HepG2 (cell line): ENCODE measurements around the gene GALP. TPM values are rescaled to one million over a fixed set of nuclear protein-coding genes. Genes with fewer than 3 reads are reported as not detected.

Experiments
- ATAC-seq: fragments of 200-7000 bp; cut with Tn5 transposase; 3 replicates; pipeline ENCODE4 v1.9.1; 2020; ENCODE audit warnings: mild to moderate bottlenecking, moderate library complexity
- BruUV-seq: library from RNA; stranded (reverse); fragments of 400-500 nt; replicated peaks from 2 replicates; lab custom pipeline; 2021; lab: Mats Ljungman, UMichigan
- CTCF ChIA-PET: fragments of 300-600 bp; formaldehyde crosslinking; extraction: SDS; loops from one replicate; lab custom pipeline; 2021; ENCODE audit warnings: low total read pairs, inconsistent platforms, low intra/inter-chr PET ratio; lab: Yijun Ruan, JAX
- POLR2A ChIA-PET: fragments of 350-600 bp; sonication (Branson Sonifier 250); formaldehyde crosslinking; loops from one replicate; lab custom pipeline; 2020; ENCODE audit warnings: antibody characterized with exemption, inconsistent platforms; lab: Yijun Ruan, JAX
- DNase-seq: peaks from one replicate; pipeline ENCODE4 v3.0.0-alpha.2; 2015; ENCODE audit warnings: low spot score
- FAIRE-seq: peaks from 3 replicates; lab custom pipeline; 2011; peaks lifted over from hg19 to GRCh38; lab: Jason Lieb, UNC
- H2AFZ ChIP-seq: one replicate; pipeline ENCODE4 v1.6.1; 2011; ENCODE audit warnings: low read length, inconsistent platforms
- H3K27ac ChIP-seq: fragments of 300-600 bp; 3 replicates; pipeline ENCODE4 v1.8.0; 2011; ENCODE audit warnings: mixed run types, mild to moderate bottlenecking, mixed read lengths, low read length, inconsistent platforms; ENCODE audit not compliant: insufficient read depth; ENCODE audit errors: extremely low read length
- H3K27me3 ChIP-seq, 2 experiments: fragments of 200-600 bp in 1 of 2; 2 replicates in 1 of 2; 3 replicates in 1 of 2; pipeline versions ENCODE4 v1.6.0 to v1.8.0; 2011; ENCODE audit warnings: low read length in 2 of 2, mild to moderate bottlenecking in 2 of 2, moderate library complexity in 2 of 2, inconsistent platforms in 1 of 2; ENCODE audit not compliant: insufficient read depth in 2 of 2, control insufficient read depth in 1 of 2
- H3K36me3 ChIP-seq, 2 experiments: fragments of 200-600 bp in 1 of 2; replicated peaks in 1 of 2; 2 replicates in 1 of 2; 3 replicates in 1 of 2; pipeline versions ENCODE4 v1.5.1 to v1.8.0; 2011; ENCODE audit warnings: low read length in 2 of 2, inconsistent platforms in 1 of 2; ENCODE audit not compliant: insufficient read depth in 2 of 2, control insufficient read depth in 1 of 2
- H3K4me1 ChIP-seq: 2 replicates; pipeline ENCODE4 v1.5.1; 2012; ENCODE audit warnings: low read length, inconsistent platforms; ENCODE audit not compliant: insufficient read depth
- H3K4me2 ChIP-seq: 2 replicates; pipeline ENCODE4 v1.6.0; 2011; ENCODE audit warnings: low read depth, low read length, inconsistent platforms
- H3K4me3 ChIP-seq, 3 experiments: fragments of 200-600 bp in 1 of 3; sonication (generic), shearing (Covaris generic) in 1 of 3; replicated peaks in 1 of 3; 2 replicates each; pipeline ENCODE4 v1.5.1; 2011 to 2016; ENCODE audit warnings: low read length in 3 of 3, inconsistent platforms in 2 of 3, low read depth in 2 of 3, mild to moderate bottlenecking in 2 of 3, control low read depth in 1 of 3, mixed read lengths in 1 of 3; ENCODE audit not compliant: insufficient read depth in 1 of 3
- H3K79me2 ChIP-seq: one replicate; pipeline ENCODE4 v1.6.1; 2011; ENCODE audit warnings: low read length, inconsistent platforms; ENCODE audit not compliant: insufficient read depth
- H3K9ac ChIP-seq: 2 replicates; pipeline ENCODE4 v1.6.0; 2011; ENCODE audit warnings: mild to moderate bottlenecking, low read depth, low read length, inconsistent platforms; ENCODE audit not compliant: insufficient read depth
- H3K9me3 ChIP-seq: 2 replicates; pipeline ENCODE4 v1.5.1; 2012; ENCODE audit warnings: mild to moderate bottlenecking, low read length
- H4K20me1 ChIP-seq: 2 replicates; pipeline ENCODE4 v1.6.0; 2011; ENCODE audit warnings: inconsistent platforms, mild to moderate bottlenecking, low read length, moderate library complexity; ENCODE audit not compliant: insufficient read depth
- FOXA1 ChIP-seq, 2 experiments: fragments of 450-650 bp in 1 of 2; sonication (generic) in 1 of 2; formaldehyde crosslinking in 1 of 2; IDR thresholded peaks; 2 replicates each; pipeline versions ENCODE4 v1.4.0 to v1.6.1; 2016 to 2020; ENCODE audit warnings: missing genetic modification reagents in 1 of 2
- IKZF4 ChIP-seq: sonication (generic); formaldehyde crosslinking; IDR thresholded peaks from 2 replicates; pipeline ENCODE4 v1.5.1; 2020; ENCODE audit warnings: borderline replicate concordance, mild to moderate bottlenecking, low read depth, missing genetic modification reagents; ENCODE audit errors: not compliant biosample characterization
- JARID2 ChIP-seq: sonication (generic); formaldehyde crosslinking; IDR thresholded peaks from 2 replicates; pipeline ENCODE4 v1.8.1; 2023; ENCODE audit warnings: missing genetic modification reagents, inconsistent platforms; ENCODE audit not compliant: insufficient replicate concordance
- MNT ChIP-seq: fragments of 450-650 bp; IDR thresholded peaks from 2 replicates; pipeline ENCODE4 v1.6.1; 2016
- TGIF2 ChIP-seq: IDR thresholded peaks from 2 replicates; pipeline ENCODE4 v1.6.1; 2016; ENCODE audit warnings: control low read depth, missing compliant biosample characterization
- ZBTB3 ChIP-seq: sonication (generic); formaldehyde crosslinking; IDR thresholded peaks from 2 replicates; pipeline ENCODE4 v1.4.0; 2020; ENCODE audit warnings: low read depth, mild to moderate bottlenecking, moderate library complexity, missing genetic modification reagents, borderline replicate concordance
- ZMYM3 ChIP-seq: sonication (generic); formaldehyde crosslinking; IDR thresholded peaks from 2 replicates; pipeline ENCODE4 v1.5.1; 2020; ENCODE audit warnings: mild to moderate bottlenecking, missing genetic modification reagents
- ZNF354B ChIP-seq: sonication (generic); formaldehyde crosslinking; IDR thresholded peaks from 2 replicates; pipeline ENCODE4 v1.8.0; 2022; ENCODE audit warnings: mild to moderate bottlenecking, missing genetic modification reagents
- ZNF567 ChIP-seq: sonication (generic); formaldehyde crosslinking; IDR thresholded peaks from 2 replicates; pipeline ENCODE4 v1.8.1; 2023; ENCODE audit warnings: mild to moderate bottlenecking, missing genetic modification reagents, borderline replicate concordance
- WGBS: methylation state at CpG from one replicate; pipeline ENCODE4 v1.1.6; 2017; ENCODE audit warnings: low lambda C conversion rate; 5-methylcytosine and 5-hydroxymethylcytosine counted together
- in situ Hi-C: cut with HindIII; loops from 2 replicates; pipeline ENCODE4 v1.10.0; 2017; ENCODE audit warnings: low pct_unique_long_range_greater_than_20kb; ENCODE audit not compliant: extremely low pct_ligation_motif_present
- intact Hi-C: fragments of 100-400 bp; cut with micrococcal nuclease; formaldehyde crosslinking; loops from one replicate; pipeline ENCODE4 v1.10.0; 2022; ENCODE audit not compliant: unreplicated experiment
- polyA plus RNA-seq, 8 experiments: library from polyadenylated mRNA; depleted of rRNA in 3 of 8; stranded (reverse) in 7 of 8; unstranded in 1 of 8; fragments of >200 nt; fragmentation: Illumina TruSeq in 4 of 8; extraction: Trizol in 4 of 8; gene quantifications; 2 replicates each; pipeline versions ENCODE4 v1.2.1 to v1.2.3, GENCODE V29; 2011 to 2016; ENCODE audit warnings: low read depth in 4 of 8, missing spikeins in 1 of 8, mixed read lengths in 1 of 8; ENCODE audit not compliant: insufficient read depth in 1 of 8
- total RNA-seq, 5 experiments: library from RNA; depleted of rRNA; stranded (reverse); fragments of >200 nt; fragmentation: Illumina TruSeq; extraction: Trizol; gene quantifications; 2 replicates each; pipeline ENCODE4 v1.2.3, GENCODE V29; 2016; ENCODE audit warnings: low read depth in 1 of 5

The GALP gene
- total and polyA plus RNA-seq, 2 of the 13 experiments (the other 11 are each of a cell fraction or from before 2014, with no cell fraction given): not detected

DNA sequence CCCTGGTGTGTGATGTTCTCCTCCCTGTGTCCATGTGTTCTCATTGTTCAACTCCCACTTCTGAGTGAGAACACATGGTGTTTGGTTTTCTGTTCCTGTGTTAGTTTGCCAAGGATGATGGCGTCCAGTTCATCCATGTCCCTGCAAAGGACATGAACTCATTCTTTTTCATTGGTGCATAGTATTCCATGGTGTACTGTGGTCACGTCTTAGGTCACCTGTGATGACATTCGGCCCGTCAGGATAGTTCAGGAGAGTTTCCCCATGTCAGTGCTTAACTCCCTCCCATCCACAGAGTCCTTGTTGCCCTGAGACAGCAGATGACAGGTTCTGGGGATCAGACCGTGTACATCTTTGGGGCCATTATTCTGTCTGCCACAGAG, 26.2 kb upstream of the GALP start:
- Histone ChIP-seq H2AFZ (no peak overlapping the region), H3K4me1 (peaks cover 40% of the 10 kb centered on the region), H3K36me3 (peaks cover 14 to 54% of the 10 kb centered on the region in 2 experiments; a peak in 4 of 5 replicates), H3K9ac (no peak overlapping the region), H3K79me2 (peaks cover 42% of the 10 kb centered on the region), H3K4me2 (no peak overlapping the region), H4K20me1 (peaks cover 30% of the 10 kb centered on the region; the same call in 1 of the 2 replicates), H3K9me3 (no peaks in the 10 kb centered on the region), H3K27me3 (no peaks in the 10 kb centered on the region), H3K4me3 (no peak overlapping the region), H3K27ac (no peak overlapping the region)
- FAIRE-seq: no peak
- no TSS peak for BruUV-seq
- intact Hi-C loops: no loop called here
- ATAC-seq: no peak
- DNase-seq: no peak
- CTCF ChIA-PET: no interaction called here
- TF ChIP-seq FOXA1 (IDR thresholded peaks at IDR 0.05) (no peak), FOXA1 (CRISPR knock-in tag; IDR thresholded peaks at IDR 0.05) (no peak), MNT (0 out of 2 replicates have a peak, but pooled peaks have one; percentile 7), JARID2 (CRISPR knock-in tag) (no peak), ZMYM3 (0 out of 2 replicates have a peak, but pooled peaks have one; percentile 37)
- in situ Hi-C loops: no loop called here
- POLR2A ChIA-PET: no interaction called here
- WGBS: 99% methylated on average over 5 of the region's 5 CpGs

GRCh38 chr19:56150358-56150757, 25.4 kb upstream of the GALP start:
- FAIRE-seq: no peak
- CTCF ChIA-PET: no interaction called here
- TSS peak; percentile 8 for BruUV-seq

More at GRCh38 chr19:56150358-56150757, 25.4 kb upstream of the GALP start:
- in situ Hi-C loops: no loop called here
- intact Hi-C loops: no loop called here
- no peaks in the 10 kb centered on the region for H3K9me3 ChIP-seq
- no peak overlapping the region for H3K9ac ChIP-seq
- no peak overlapping the region for H2AFZ ChIP-seq
- no peak overlapping the region for H3K27ac ChIP-seq
- POLR2A ChIA-PET: no interaction called here
- no peak for TF ChIP-seq ZNF567
- no peak for TF ChIP-seq ZNF354B (CRISPR knock-in tag)
- TF ChIP-seq TGIF2 (CRISPR knock-in tag): no peak
- TF ChIP-seq ZBTB3 (CRISPR knock-in tag): no peak
- TF ChIP-seq IKZF4 (CRISPR knock-in tag): no peak
- H3K79me2 ChIP-seq: peaks cover 38% of the 10 kb centered on the region
- peaks cover 36% of the 10 kb centered on the region for H3K4me1 ChIP-seq
- no peak overlapping the region for H3K4me2 ChIP-seq
- no peak overlapping the region for H3K4me3 ChIP-seq
- WGBS: 97% methylated on average over 11 of the region's 11 CpGs
- DNase-seq: no peak
- no peak for ATAC-seq
- peaks cover 30% of the 10 kb centered on the region; the same call in 1 of the 2 replicates for H4K20me1 ChIP-seq
- H3K27me3 ChIP-seq: no peaks in the 10 kb centered on the region
- peaks cover 17 to 60% of the 10 kb centered on the region in 2 experiments for H3K36me3 ChIP-seq
